NCI-H1417 treated with DMSO at 0.1 percent for 48 hours (cell line): ENCODE measurements around the gene PAGE2B.
"Not testable (repeated sequence)": the region's sequence is repeated elsewhere in the genome, so short reads cannot be mapped to it uniquely, and the experiment has no call there.

Source experiments
- DNase-seq: peaks from one replicate; lab custom pipeline; 2025; lab: John Stamatoyannopoulos, UW

PAGE2B gene, protein sequence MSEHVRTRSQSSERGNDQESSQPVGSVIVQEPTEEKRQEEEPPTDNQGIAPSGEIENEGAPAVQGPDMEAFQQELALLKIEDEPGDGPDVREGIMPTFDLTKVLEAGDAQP

DNA sequence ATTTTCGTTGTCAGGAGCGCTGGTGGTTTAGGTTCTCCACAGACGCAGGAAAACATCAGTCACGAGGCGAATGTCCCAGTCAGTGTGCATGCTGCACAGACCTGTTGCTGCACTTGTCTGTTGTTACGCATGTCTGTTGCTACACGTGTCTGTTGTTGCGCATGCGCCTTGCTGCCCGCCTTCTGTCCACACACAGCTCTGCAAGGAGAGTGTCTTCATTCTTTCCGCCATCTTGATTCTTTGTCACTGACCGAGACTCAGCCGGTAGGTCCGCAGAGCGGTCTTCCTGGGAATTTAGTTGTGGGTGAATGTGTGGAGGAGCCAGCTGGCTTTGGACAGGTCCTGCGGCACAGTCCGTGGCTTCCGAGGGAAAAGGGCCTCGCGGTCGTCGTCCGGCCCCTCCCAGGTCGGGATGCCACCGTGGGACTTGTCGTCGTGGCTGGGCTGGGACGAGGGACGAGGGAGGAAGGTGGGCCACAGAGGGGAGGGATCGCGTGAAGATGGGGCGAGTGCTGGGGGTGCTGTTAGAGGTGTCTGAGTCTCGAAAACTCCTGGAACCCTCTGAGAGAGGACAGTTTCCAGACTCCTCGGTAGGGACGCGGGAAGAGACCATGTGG, at the start of gene PAGE2B:
PAGE2B (plus strand) TSS at position 180 of the 617 bp plus-strand sequence. CDS start 1,012 bp downstream, outside the sequence.
- DNase-seq, result no peak

GRCh38 chrX:55026143-55026542, 48.7 kb upstream of the PAGE2B start:
- no peak for DNase-seq

GRCh38 chrX:55026840-55027239, 48.0 kb upstream of the PAGE2B start:
- DNase-seq, result no peak

GRCh38 chrX:55028040-55028439, 46.8 kb upstream of the PAGE2B start:
- DNase-seq, result no peak

GRCh38 chrX:55028611-55029010, 46.2 kb upstream of the PAGE2B start:
- DNase-seq, result no peak

DNA sequence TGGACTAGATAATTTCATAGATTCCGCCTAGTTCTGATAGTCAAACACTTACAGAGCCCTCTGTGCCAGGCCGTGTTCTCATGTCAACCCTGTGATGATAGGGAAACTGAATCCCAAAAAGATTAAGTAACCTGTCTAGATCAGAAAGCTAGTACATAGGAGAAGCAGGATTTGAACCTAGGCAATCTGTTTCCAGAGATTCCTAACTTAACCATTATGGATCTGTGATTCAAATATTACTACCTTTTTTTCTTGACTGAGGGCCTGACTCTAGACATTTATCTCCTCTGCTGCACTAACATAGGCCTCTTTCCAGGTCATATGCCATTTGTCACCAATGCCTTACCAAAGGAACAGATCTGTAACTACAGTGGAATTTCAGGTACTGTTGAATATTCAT, 45.5 kb upstream of the PAGE2B start:
- no peak for DNase-seq

DNA sequence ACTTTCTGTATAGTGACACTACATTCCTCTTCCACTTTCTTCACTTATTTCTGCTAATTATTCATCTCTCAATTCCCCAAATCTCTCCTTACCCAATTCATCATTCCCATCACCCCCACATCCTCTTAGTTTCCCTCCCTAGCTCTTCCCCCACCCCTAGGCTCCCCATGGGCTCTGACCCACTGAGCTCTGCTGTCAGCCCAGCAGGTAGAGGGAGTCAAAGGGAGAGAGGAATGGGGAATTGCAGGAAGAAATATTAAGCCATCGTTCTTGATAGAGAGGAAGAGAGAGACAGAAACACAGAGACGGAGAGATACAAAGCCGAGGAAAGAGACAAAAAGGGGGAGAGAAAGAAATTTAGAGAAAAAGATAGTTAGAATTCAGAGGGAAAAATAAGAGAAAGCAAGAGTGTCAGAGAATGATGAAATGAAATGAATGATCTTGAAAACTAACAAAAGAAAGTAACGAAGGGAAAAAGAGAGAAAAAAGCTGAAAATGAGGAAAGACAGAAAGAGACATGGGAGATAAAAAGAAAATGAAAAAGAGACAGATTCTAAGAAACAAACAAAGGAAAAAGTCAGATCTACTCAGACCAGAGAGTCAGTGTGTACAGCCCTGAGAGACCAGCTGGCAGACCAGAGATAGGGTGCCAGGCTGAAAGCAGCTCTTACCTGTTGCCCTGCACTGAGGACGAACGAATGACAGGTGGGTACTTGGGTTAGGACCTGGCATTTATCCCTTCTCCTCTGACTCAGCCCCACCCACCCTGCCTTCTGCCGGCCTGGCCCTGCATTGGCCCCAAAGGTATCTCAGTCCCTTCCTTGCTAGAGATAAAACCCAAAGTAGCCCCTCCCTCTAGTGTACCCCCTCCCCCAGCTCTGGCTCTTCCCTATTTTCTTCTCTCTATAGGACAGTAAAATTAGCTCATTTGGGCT, 44.3 kb upstream of the PAGE2B start, which contains the start of gene ALAS2:
ALAS2 (minus strand) TSS at position 707 of the 935 bp plus-strand sequence. CDS start 4,977 bp downstream, outside the sequence.
- no peak for DNase-seq

DNA sequence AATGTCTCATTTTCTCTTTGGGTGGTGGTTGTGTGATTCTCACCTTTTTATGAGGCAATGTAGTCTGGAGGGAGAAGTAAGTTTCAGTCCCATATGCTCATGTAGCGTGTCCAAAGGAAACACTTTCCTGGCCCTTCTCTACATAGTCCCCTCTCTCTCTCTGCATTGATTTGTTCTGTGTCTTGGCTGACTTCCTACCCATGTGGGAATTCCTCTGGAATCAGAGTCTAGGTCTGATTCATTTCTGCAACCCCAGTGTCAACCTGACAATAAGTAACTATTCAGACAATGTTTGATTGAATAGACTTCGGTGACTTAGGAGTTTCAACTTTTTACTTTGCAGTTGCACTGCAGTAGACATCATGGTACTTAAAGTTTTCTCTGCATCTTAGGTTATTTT, 41.4 kb upstream of the PAGE2B start:
- DNase-seq, result no peak

DNA sequence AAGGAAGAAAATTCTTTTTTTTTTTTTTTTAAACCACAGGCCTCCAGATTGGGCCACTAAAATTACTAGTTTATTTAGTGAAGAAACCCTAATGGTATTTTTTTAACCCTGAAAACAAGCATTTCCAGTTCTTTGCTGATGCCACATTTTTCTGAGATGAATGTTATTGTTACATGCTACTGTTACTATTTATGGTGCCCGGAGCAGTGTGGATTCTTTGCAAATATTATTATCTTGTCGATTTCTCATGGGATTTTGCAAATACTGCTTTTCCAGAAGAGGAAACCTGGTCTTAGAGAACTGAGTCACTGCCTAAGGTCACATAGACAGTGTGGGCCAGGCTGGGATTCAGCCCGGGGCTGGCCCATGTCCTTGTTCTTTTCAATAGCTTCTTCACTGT, 35.4 kb upstream of the PAGE2B start:
- DNase-seq, result no peak

DNA sequence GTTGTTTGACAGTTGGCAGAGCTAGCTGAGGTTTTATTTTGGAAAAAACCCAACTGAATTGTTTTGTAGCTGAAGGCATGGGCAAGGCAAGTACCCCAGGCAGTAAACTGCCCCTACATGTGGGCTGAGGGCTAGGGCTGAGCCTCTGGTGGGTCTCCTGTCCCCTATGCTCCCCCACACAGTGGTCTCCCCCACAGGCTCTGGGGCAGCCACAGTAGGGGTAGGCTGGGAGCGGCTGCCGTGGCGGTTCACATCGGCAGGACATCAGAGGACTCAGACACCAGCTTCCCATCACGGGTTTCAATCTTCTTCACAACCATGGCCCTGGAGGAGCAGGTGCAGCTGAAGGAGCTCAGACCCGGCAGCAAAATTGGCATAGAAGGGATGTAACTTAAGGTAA, 33.3 kb upstream of the PAGE2B start:
- no peak for DNase-seq

DNA sequence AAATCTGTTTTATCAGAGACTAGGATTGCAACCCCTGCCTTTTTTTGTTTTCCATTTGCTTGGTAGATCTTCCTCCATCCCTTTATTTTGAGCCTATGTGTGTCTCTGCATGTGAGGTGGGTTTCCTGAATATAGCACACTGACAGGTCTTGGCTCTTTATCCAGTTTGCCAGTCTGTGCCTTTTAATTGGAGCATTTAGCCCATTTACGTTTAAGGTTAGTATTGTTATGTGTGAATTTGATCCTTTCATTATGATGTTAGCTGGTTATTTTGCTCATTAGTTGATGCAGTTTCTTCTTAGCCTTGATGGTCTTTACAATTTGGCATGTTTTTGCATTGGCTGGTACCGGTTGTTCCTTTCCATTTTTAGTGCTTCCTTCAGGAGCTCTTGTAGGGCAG, 24.2 kb upstream of the PAGE2B start:
- DNase-seq, result not testable (repeated sequence)

DNA sequence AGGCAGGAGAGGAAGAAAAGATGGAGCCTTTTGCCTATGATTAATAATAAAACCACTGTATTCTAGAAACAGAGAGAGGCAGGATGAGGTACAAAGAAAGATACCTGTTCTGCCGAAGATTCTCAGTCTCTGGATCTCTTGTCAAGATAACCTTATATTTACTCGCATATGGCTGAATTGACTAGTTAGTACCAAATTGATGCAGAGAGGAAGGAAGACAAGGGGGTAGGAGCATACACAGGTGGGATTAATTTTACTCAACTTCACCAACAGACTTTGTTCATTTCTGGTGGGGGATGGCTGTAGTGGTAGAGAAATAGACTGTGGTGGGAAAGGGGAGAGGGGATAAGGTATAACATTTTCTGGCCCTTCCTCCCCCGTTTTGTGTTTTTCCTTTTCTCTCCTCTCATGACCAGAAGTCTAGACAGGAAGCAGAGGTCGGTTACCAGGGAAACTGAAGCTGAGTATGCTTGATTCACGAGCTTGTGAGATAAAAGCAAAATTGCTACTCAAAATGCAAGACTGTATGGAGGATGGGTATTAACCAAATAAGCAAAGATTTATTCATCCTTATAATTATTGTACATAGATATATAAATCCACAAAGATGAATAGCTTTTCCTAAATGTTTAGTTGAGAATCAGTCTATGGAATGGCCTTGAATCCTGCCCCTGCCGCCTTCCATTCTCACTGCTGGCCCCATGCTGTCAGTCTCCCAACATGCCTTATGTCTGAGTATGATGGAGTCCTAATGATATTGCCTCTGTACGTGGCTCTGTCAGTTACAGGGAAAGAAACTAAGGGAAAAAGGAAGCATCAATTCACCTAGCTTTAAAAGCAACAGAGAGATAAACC, 17.8 kb upstream of the PAGE2B start:
- DNase-seq, result no peak

- no peak for DNase-seq
Measured at GRCh38 chrX:55057675-55058249, 17.1 kb upstream of the PAGE2B start.

- not testable (repeated sequence) for DNase-seq
Measured at GRCh38 chrX:55067180-55067579, 7.7 kb upstream of the PAGE2B start.

DNA sequence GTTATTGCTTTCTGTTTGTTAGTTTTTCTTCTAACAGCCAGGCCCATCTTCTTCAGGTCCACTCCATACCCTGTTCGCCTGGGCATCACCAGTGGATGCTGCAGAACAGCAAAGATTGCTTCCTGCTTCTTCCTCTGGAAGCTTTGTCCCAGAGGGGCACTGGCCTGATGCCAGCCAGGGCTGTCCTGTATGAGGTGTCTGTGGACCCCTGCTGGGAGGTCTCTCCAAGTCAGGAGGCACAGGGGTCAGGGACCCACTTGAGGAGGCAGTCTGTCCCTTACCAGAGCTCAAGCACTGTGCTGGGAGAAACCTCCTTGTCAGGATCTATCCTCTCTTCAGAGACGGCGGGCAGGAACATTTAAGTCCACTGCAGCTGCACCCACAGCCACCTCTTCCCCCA, 2.5 kb upstream of the PAGE2B start:
- no peak for DNase-seq

- no peak for DNase-seq
Measured at GRCh38 chrX:55088795-55089489, 14.1 kb downstream of the PAGE2B start, which contains the start of gene PAGE2. Gene PAGE2 (plus strand): TSS chrX:55089018. CDS start chrX:55090021, 1,003 bp downstream.

DNA sequence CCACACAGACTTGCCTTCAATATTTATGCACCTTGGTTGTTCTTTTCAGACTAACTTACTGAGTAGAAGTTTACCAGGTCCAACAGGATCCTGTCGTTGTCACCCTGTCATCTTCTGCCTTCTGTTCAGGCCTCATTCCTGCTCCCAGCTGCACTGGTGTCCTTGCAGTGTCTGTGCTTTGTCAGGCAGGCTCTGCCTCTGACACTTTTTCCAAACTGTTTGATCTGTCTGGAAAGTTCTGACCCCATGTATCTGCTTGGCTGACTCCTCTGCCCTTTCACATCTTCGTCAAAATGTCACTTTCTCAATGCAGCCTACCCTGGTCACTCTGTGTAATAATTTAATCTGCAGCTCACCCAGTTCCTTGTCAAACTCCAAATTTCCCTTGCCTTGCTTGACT, 23.9 kb downstream of the PAGE2B start:
- no peak for DNase-seq

DNA sequence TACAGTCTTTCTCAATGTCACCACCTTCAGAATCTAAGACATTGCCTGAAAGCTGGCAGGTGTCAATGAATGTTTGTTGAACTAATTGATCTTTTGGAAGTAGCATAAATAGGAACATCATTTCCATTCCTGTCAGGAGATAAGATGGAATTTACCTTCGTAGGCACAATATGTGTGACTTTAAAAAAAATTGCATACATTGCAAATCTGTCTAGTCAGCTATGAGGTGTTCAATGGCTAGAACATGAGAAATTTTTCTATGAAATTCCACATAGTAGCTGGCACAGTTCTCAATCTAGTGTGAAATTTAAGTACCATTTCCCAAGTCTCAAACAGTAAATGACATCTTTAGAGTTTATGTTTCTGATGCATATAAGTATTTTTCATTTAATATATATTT, 24.3 kb downstream of the PAGE2B start:
- no peak for DNase-seq

DNA sequence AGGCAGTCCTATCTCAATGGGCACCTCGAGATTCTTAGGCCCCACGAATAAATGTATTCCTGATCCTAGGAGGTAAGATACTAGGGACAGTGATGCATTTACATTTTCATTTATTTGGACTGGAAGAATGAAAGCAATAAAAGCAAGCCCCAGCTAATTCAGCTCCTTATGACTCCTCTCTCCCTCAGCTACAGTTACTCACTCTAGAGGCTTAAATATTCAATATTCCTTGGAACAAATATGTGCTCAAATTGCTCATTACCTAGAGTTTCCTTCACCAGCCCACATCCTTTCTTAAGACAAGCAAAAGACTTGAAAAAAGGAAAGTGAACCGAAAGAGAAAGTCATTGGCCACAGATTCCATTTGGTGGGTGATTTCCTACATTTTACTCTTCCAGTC, 27.9 kb downstream of the PAGE2B start:
- no peak for DNase-seq

- no peak for DNase-seq
Measured at GRCh38 chrX:55107262-55107661, 32.4 kb downstream of the PAGE2B start.

GRCh38 chrX:55107911-55108310, 33.1 kb downstream of the PAGE2B start:
- DNase-seq, result no peak
